ENCODE measurements around the gene RAPGEF4. TPM values are rescaled to one million over a fixed set of nuclear protein-coding genes. Genes with fewer than 3 reads are reported as not detected.

Gene RAPGEF4
- total and polyA plus RNA-seq, 2 of the 13 experiments (the other 11 are each of a cell fraction or from before 2014, with no cell fraction given) = 0.78 to 0.91 TPM

DNA sequence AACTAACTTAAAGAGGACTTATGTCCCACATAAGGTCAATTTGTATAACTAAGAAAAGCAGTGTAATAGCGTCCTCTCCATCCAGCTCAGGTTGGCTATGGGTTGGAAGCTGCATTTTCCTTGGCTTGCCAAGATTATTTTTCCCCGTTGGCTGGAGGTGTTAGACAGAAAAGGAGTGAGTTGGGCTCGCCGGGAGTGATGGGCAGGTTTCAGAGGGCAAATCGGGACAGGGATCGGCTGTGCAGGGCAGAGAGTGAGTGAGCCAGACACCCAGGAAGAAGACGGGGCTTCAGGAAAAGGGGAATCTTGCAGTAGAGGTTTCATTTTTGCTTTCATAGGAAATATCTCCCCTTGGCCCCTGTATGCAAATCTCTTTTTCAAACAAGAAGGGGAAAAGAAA, 298.5 kb downstream of the RAPGEF4 start:
- H3K27me3 ChIP-seq (ENCODE audit: control insufficient read depth in 1 of 2, insufficient read depth in 2 of 2, low read length in 2 of 2) = no peaks in the 10 kb centered on the region; a peak in 1 of 5 replicates
- intact Hi-C loops (cut with micrococcal nuclease; ENCODE audit: unreplicated experiment) (no loop called here), in situ Hi-C loops (cut with HindIII; ENCODE audit: extremely low pct_ligation_motif_present, low pct_unique_long_range_greater_than_20kb) (no loop called here)
- CTCF ChIA-PET (ENCODE audit: low intra/inter-chr PET ratio, low total read pairs) = no interaction called here
- no peaks in the 10 kb centered on the region for H3K9me3 ChIP-seq (ENCODE audit: low read length)
- no peak overlapping the region for H3K27ac ChIP-seq (ENCODE audit: extremely low read length, insufficient read depth, low read length)
- H3K4me3 ChIP-seq (replicated peaks in 1 of 3; ENCODE audit: insufficient read depth in 1 of 3, low read depth in 2 of 3, low read length in 3 of 3) = no peak overlapping the region
- H4K20me1 ChIP-seq (ENCODE audit: insufficient read depth, low read length) = no peaks in the 10 kb centered on the region
- no TSS peak for BruUV-seq (replicated peaks)
- no peak overlapping the region for H3K4me2 ChIP-seq (ENCODE audit: low read depth, low read length)
- ATAC-seq = no peak
- H3K4me1 ChIP-seq (ENCODE audit: insufficient read depth, low read length) = peaks cover 14% of the 10 kb centered on the region
- no peaks in the 10 kb centered on the region for H3K36me3 ChIP-seq (replicated peaks in 1 of 2; ENCODE audit: control insufficient read depth in 1 of 2, insufficient read depth in 2 of 2, low read length in 2 of 2)
- no peak overlapping the region for H2AFZ ChIP-seq (ENCODE audit: low read length)
- no peak overlapping the region for H3K9ac ChIP-seq (ENCODE audit: insufficient read depth, low read depth, low read length)
- TF ChIP-seq ZNF337 (CRISPR knock-in tag; IDR thresholded peaks at IDR 0.05; ENCODE audit: borderline replicate concordance, low read depth) = no peak
- TF ChIP-seq TAF15 (IDR thresholded peaks at IDR 0.05; ENCODE audit: low read depth, low read length, poor library complexity, severe bottlenecking) = no peak
- no peak for TF ChIP-seq ZNF331 (CRISPR knock-in tag; IDR thresholded peaks at IDR 0.05)
- TF ChIP-seq KAT8 (CRISPR knock-in tag; IDR thresholded peaks at IDR 0.05) = no peak
- no peak for TF ChIP-seq MEIS2 (CRISPR knock-in tag; IDR thresholded peaks at IDR 0.05)
- TF ChIP-seq, protein P1, sequence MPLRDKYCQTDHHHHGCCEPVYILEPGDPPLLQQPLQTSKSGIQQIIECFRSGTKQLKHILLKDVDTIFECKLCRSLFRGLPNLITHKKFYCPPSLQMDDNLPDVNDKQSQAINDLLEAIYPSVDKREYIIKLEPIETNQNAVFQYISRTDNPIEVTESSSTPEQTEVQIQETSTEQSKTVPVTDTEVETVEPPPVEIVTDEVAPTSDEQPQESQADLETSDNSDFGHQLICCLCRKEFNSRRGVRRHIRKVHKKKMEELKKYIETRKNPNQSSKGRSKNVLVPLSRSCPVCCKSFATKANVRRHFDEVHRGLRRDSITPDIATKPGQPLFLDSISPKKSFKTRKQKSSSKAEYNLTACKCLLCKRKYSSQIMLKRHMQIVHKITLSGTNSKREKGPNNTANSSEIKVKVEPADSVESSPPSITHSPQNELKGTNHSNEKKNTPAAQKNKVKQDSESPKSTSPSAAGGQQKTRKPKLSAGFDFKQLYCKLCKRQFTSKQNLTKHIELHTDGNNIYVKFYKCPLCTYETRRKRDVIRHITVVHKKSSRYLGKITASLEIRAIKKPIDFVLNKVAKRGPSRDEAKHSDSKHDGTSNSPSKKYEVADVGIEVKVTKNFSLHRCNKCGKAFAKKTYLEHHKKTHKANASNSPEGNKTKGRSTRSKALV (CRISPR knock-in tag; IDR thresholded peaks at IDR 0.05) = no peak
- TF ChIP-seq, protein P2, sequence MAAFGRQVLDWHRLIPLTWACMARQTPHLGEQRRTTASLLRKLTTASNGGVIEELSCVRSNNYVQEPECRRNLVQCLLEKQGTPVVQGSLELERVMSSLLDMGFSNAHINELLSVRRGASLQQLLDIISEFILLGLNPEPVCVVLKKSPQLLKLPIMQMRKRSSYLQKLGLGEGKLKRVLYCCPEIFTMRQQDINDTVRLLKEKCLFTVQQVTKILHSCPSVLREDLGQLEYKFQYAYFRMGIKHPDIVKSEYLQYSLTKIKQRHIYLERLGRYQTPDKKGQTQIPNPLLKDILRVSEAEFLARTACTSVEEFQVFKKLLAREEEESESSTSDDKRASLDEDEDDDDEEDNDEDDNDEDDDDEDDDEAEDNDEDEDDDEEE (CRISPR knock-in tag; IDR thresholded peaks at IDR 0.05) = no peak
- TF ChIP-seq, protein P3, sequence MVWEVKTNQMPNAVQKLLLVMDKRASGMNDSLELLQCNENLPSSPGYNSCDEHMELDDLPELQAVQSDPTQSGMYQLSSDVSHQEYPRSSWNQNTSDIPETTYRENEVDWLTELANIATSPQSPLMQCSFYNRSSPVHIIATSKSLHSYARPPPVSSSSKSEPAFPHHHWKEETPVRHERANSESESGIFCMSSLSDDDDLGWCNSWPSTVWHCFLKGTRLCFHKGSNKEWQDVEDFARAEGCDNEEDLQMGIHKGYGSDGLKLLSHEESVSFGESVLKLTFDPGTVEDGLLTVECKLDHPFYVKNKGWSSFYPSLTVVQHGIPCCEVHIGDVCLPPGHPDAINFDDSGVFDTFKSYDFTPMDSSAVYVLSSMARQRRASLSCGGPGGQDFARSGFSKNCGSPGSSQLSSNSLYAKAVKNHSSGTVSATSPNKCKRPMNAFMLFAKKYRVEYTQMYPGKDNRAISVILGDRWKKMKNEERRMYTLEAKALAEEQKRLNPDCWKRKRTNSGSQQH (CRISPR knock-in tag; IDR thresholded peaks at IDR 0.05; ENCODE audit: low read depth) = no peak
- TF ChIP-seq ZNF672 (CRISPR knock-in tag; IDR thresholded peaks at IDR 0.05) = no peak
- no peak for TF ChIP-seq ATF7-NPFF (CRISPR knock-in tag; IDR thresholded peaks at IDR 0.05; ENCODE audit: low read depth)
- no peak for TF ChIP-seq CBX1 (IDR thresholded peaks at IDR 0.05; ENCODE audit: low read depth)
- no peak for TF ChIP-seq ZNF780A (CRISPR knock-in tag; IDR thresholded peaks at IDR 0.05)
- TF ChIP-seq HOXA9 (CRISPR knock-in tag; IDR thresholded peaks at IDR 0.05; ENCODE audit: borderline replicate concordance) = no peak
- FAIRE-seq = no peak
- H3K79me2 ChIP-seq (ENCODE audit: insufficient read depth, low read length) = no peaks in the 10 kb centered on the region
- DNase-seq (ENCODE audit: low spot score) = no peak
- POLR2A ChIA-PET = no interaction called here
- 35% methylated on average over 7 of the region's 7 CpGs for WGBS (ENCODE audit: low lambda C conversion rate)

Data from HepG2 (cell line).